ENCODE results near the gene IL17B. TPM values are rescaled to one million over a fixed set of nuclear protein-coding genes. Genes with fewer than 3 reads are reported as not detected.

Gene IL17B
- total and polyA plus RNA-seq, 2 donors (not counting 3 experiments of a cell fraction or from before 2014, with no cell fraction given), result not detected

GRCh38 chr5:149407323-149408251 lies 28.5 kb upstream of the IL17B start:
- no peak overlapping the region for H3K4me2 ChIP-seq (ENCODE audit: insufficient read depth, low read length)
- no peaks in the 10 kb centered on the region for H3K36me3 ChIP-seq (ENCODE audit: control insufficient read depth in 2 of 2, extremely low read depth in 1 of 2, insufficient read depth in 2 of 2, low read length in 2 of 2)
- no peak overlapping the region for H3K9ac ChIP-seq (replicated peaks; ENCODE audit: extremely low read depth, insufficient read depth, low read length)
- no peak overlapping the region for H3K4me3 ChIP-seq (replicated peaks in 1 of 3; ENCODE audit: insufficient read depth in 1 of 3, low read depth in 1 of 3, low read length in 3 of 3)
- intact Hi-C loops (cut with micrococcal nuclease), result no loop called here
- no peaks in the 10 kb centered on the region for H3K4me1 ChIP-seq (ENCODE audit: control insufficient read depth, extremely low read depth, insufficient read depth, low read length)
- H3K79me2 ChIP-seq (ENCODE audit: control insufficient read depth, insufficient read depth, low read length), result no peaks in the 10 kb centered on the region
- FAIRE-seq (no peak), DNase-seq (ENCODE audit: low read depth, low spot score) (no peak)
- TF ChIP-seq GATA2 (IDR thresholded peaks at IDR 0.05; ENCODE audit: insufficient read depth, insufficient read length, low read depth, low read length), result no peak
- TF ChIP-seq MYC (IDR thresholded peaks at IDR 0.05; ENCODE audit: low read depth, low read length), result no peak
- no peak for TF ChIP-seq CTCF (IDR thresholded peaks at IDR 0.05; ENCODE audit: extremely low read depth in 1 of 2, insufficient read depth in 1 of 2, low read depth in 1 of 2, low read length in 2 of 2)
- TF ChIP-seq MAX (IDR thresholded peaks at IDR 0.05; ENCODE audit: insufficient read depth, insufficient read length), result no peak
- TF ChIP-seq POLR2AphosphoS5 (IDR thresholded peaks at IDR 0.05; ENCODE audit: insufficient read depth, low read depth, low read length), result no peak
- TF ChIP-seq FOS (IDR thresholded peaks at IDR 0.05; ENCODE audit: borderline replicate concordance, insufficient read depth, low read length), result no peak
- no peak for TF ChIP-seq POLR2A (IDR thresholded peaks at IDR 0.05; ENCODE audit: low read depth, low read length)
- TF ChIP-seq EZH2 (IDR thresholded peaks at IDR 0.05; ENCODE audit: borderline replicate concordance, low read depth, low read length, severe bottlenecking), result no peak
- TF ChIP-seq JUN (IDR thresholded peaks at IDR 0.05; ENCODE audit: borderline replicate concordance, insufficient read depth, insufficient read length, low read depth), result no peak
- H4K20me1 ChIP-seq (replicated peaks; ENCODE audit: control insufficient read depth, extremely low read depth, insufficient read depth, low read length), result no peaks in the 10 kb centered on the region
- ChIA-PET CTCF (interaction anchor here (1.2 kb wide), 3 partner anchors 14 to 17 kb away, joined by 3 read pairs; no protein-coding TSS in a partner anchor), POLR2A (no interaction called here)
- no peak overlapping the region for H2AFZ ChIP-seq (ENCODE audit: low read depth, low read length)
- no peak overlapping the region for H3K27ac ChIP-seq (ENCODE audit: insufficient read depth, low read depth, low read length)
- peaks cover 0 to 1% of the 10 kb centered on the region in 2 experiments for H3K27me3 ChIP-seq (ENCODE audit: control insufficient read depth in 2 of 2, insufficient read depth in 2 of 2, low read length in 2 of 2)
- dilution Hi-C loops (cut with MboI; ENCODE audit: extremely low pct_ligation_motif_present, low sequenced_read_pairs), result no loop called here
- H3K9me3 ChIP-seq (replicated peaks; ENCODE audit: control insufficient read depth, insufficient read depth, low read length), result no peaks in the 10 kb centered on the region
- no TSS peak for BruUV-seq (replicated peaks)
- no peaks in the 10 kb centered on the region for H3K9me1 ChIP-seq (replicated peaks; ENCODE audit: control insufficient read depth, extremely low read depth, insufficient read depth, low read length)

All from endothelial cell of umbilical vein (primary cell).